ENCODE measurements around the gene RNF14. TPM values are rescaled to one million over a fixed set of nuclear protein-coding genes. Genes with fewer than 3 reads are reported as not detected.

Gene RNF14
- total and polyA plus RNA-seq, 2 donors (not counting 1 experiment from before 2014, with no cell fraction given) = 10.5 to 26.6 TPM

GRCh38 chr5:141965071-141965470, 3.8 kb upstream of the RNF14 start:
- DNase-seq (no peak), ATAC-seq (ENCODE audit: low read depth) (no peak)
- ChIA-PET CTCF (interaction anchor here (1.2 to 9.9 kb wide), 2 partner anchors 13 to 271 kb away, joined by 4 to 198 read pairs; no protein-coding TSS in a partner anchor), POLR2A (no interaction called here)
- H3K79me2 ChIP-seq (ENCODE audit: control insufficient read depth, insufficient read depth, low read length) = no peaks in the 10 kb centered on the region
- intact Hi-C loops (cut with micrococcal nuclease) = no loop called here
- no peak overlapping the region for H3K9ac ChIP-seq (ENCODE audit: low read length)
- no peaks in the 10 kb centered on the region for H3K27me3 ChIP-seq (replicated peaks in 1 of 4; ENCODE audit: control extremely low read depth in 1 of 4, control insufficient read depth in 3 of 4, insufficient read depth in 4 of 4, low read length in 3 of 4)
- peaks cover 23 to 43% of the 10 kb centered on the region in 2 donors for H3K4me1 ChIP-seq (ENCODE audit: control insufficient read depth in 2 of 2, insufficient read depth in 2 of 2, low read length in 2 of 2)
- no peaks in the 10 kb centered on the region for H3K9me3 Mint-ChIP-seq (ENCODE audit: insufficient read depth)
- H3K4me1 Mint-ChIP-seq = peaks cover 45% of the 10 kb centered on the region
- WGBS (ENCODE audit: insufficient coverage) = 100% methylated on average over 2 of the region's 7 CpGs
- TF ChIP-seq CTCF (IDR thresholded peaks at IDR 0.05) = no peak
- no peak for TF ChIP-seq EZH2 (IDR thresholded peaks at IDR 0.05; ENCODE audit: borderline replicate concordance, insufficient read depth, low read depth, low read length, poor library complexity, severe bottlenecking)
- H3K4me2 ChIP-seq (replicated peaks; ENCODE audit: low read depth, low read length, poor library complexity, severe bottlenecking) = no peak overlapping the region
- H3K9me3 ChIP-seq (ENCODE audit: control extremely low read depth in 1 of 3, control insufficient read depth in 2 of 3, insufficient read depth in 1 of 3, low read length in 2 of 3) = no peaks in the 10 kb centered on the region
- H3K4me3 ChIP-seq (ENCODE audit: control extremely low read depth in 1 of 5, extremely low read depth in 1 of 5, insufficient read depth in 1 of 5, low read depth in 2 of 5, low read length in 4 of 5) = no peak overlapping the region
- no peak overlapping the region for H2AFZ ChIP-seq (ENCODE audit: insufficient read depth, low read depth, low read length, poor library complexity, severe bottlenecking)
- H3K27me3 Mint-ChIP-seq = no peaks in the 10 kb centered on the region
- H3K27ac ChIP-seq (ENCODE audit: low read length in 2 of 2) = no peak overlapping the region
- H3K36me3 ChIP-seq (replicated peaks in 1 of 2; ENCODE audit: control extremely low read depth in 1 of 2, control insufficient read depth in 1 of 2, extremely low read depth in 1 of 2, insufficient read depth in 2 of 2, low read length in 1 of 2) = no peaks in the 10 kb centered on the region
- H4K20me1 ChIP-seq (ENCODE audit: control insufficient read depth, insufficient read depth, low read length, poor library complexity, severe bottlenecking) = no peaks in the 10 kb centered on the region
- no peak overlapping the region for H3K4me3 Mint-ChIP-seq
- H3K27ac Mint-ChIP-seq = no peak overlapping the region

GRCh38 chr5:141966275-141966962, 2.5 kb upstream of the RNF14 start:
- CTCF ChIA-PET = no interaction called here
- POLR2A ChIA-PET = interaction anchor here (0.7 kb wide), 1 partner anchor 14 kb away, joined by 6 read pairs; no protein-coding TSS in a partner anchor
- H3K9me3 Mint-ChIP-seq (ENCODE audit: insufficient read depth) = no peaks in the 10 kb centered on the region
- peaks cover 39% of the 10 kb centered on the region for H3K4me1 Mint-ChIP-seq
- ATAC-seq (ENCODE audit: low read depth) (no peak), DNase-seq (no peak)
- H3K27ac Mint-ChIP-seq = no peak overlapping the region
- Histone ChIP-seq H4K20me1 (ENCODE audit: control insufficient read depth, insufficient read depth, low read length, poor library complexity, severe bottlenecking) (no peaks in the 10 kb centered on the region), H3K27me3 (replicated peaks in 1 of 4; ENCODE audit: control extremely low read depth in 1 of 4, control insufficient read depth in 3 of 4, insufficient read depth in 4 of 4, low read length in 3 of 4) (no peaks in the 10 kb centered on the region), H3K4me3 (ENCODE audit: control extremely low read depth in 1 of 5, extremely low read depth in 1 of 5, insufficient read depth in 1 of 5, low read depth in 2 of 5, low read length in 4 of 5) (no peak overlapping the region), H3K9me3 (ENCODE audit: control extremely low read depth in 1 of 3, control insufficient read depth in 2 of 3, insufficient read depth in 1 of 3, low read length in 2 of 3) (no peaks in the 10 kb centered on the region), H3K79me2 (ENCODE audit: control insufficient read depth, insufficient read depth, low read length) (no peaks in the 10 kb centered on the region), H2AFZ (ENCODE audit: insufficient read depth, low read depth, low read length, poor library complexity, severe bottlenecking) (no peak overlapping the region), H3K36me3 (replicated peaks in 1 of 2; ENCODE audit: control extremely low read depth in 1 of 2, control insufficient read depth in 1 of 2, extremely low read depth in 1 of 2, insufficient read depth in 2 of 2, low read length in 1 of 2) (no peaks in the 10 kb centered on the region), H3K4me2 (replicated peaks; ENCODE audit: low read depth, low read length, poor library complexity, severe bottlenecking) (no peak overlapping the region), H3K9ac (ENCODE audit: low read length) (no peak overlapping the region), H3K27ac (ENCODE audit: low read length in 2 of 2) (no peak overlapping the region), H3K4me1 (ENCODE audit: control insufficient read depth in 2 of 2, insufficient read depth in 2 of 2, low read length in 2 of 2) (peaks cover 20 to 36% of the 10 kb centered on the region in 2 donors)
- WGBS (ENCODE audit: insufficient coverage) = 80% methylated on average over 1 of the region's 4 CpGs
- no peak for TF ChIP-seq EZH2 (IDR thresholded peaks at IDR 0.05; ENCODE audit: borderline replicate concordance, insufficient read depth, low read depth, low read length, poor library complexity, severe bottlenecking)
- no peak for TF ChIP-seq CTCF (IDR thresholded peaks at IDR 0.05)
- no peaks in the 10 kb centered on the region for H3K27me3 Mint-ChIP-seq
- intact Hi-C loops (cut with micrococcal nuclease) = no loop called here
- no peak overlapping the region for H3K4me3 Mint-ChIP-seq

All from B cell (primary cell).